Mammary epithelial cell (primary cell): Measurements from ENCODE around the gene CLEC12A.
A peak's percentile ranks its signal among the peaks of the same experiment; 100 is the strongest.

Source experiments
- CTCF ChIP-seq, 2 donors: IDR thresholded peaks in 1 of 2; conservative IDR thresholded peaks in 1 of 2; 2 replicates each; pipeline ENCODE4 v1.5.1; 2011 to 2012; ENCODE audit warnings: inconsistent platforms in 2 of 2, low read length in 2 of 2, mild to moderate bottlenecking in 2 of 2, control low read depth in 1 of 2, low read depth in 1 of 2; ENCODE audit not compliant: insufficient read depth in 1 of 2; ENCODE audit errors: extremely low read depth in 1 of 2
- EZH2 ChIP-seq: IDR thresholded peaks from 2 replicates; pipeline ENCODE4 v1.6.1; 2012; ENCODE audit warnings: low read length, inconsistent platforms, borderline replicate concordance

- TF ChIP-seq CTCF (conservative IDR thresholded peaks at IDR 0.05 in 1 of 2, IDR thresholded peaks at IDR 0.05 in 1 of 2; ENCODE audit: extremely low read depth in 1 of 2, insufficient read depth in 1 of 2, low read depth in 1 of 2, low read length in 2 of 2): peak; percentile 35 to 56
- TF ChIP-seq EZH2: no peak
These were observed 62.8 kb downstream of the CLEC12A start for GRCh38 chr12:10033783-10034545.
